PC-9 (cell line): ENCODE data around the gene IGFBP6.

ENCODE experiments used
- EZH2 ChIP-seq: fragments of 200-600 bp; sonication (generic); IDR thresholded peaks from 2 replicates; pipeline ENCODE4 v1.8.0; 2017; ENCODE audit warnings: antibody characterized with exemption, low read depth
- TF ChIP-seq, protein P1 (sequence below): fragments of 200-600 bp; sonication (generic); conservative IDR thresholded peaks from 2 replicates; pipeline ENCODE4 v1.6.1; 2017; ENCODE audit warnings: mixed run types, antibody characterized with exemption, mild to moderate bottlenecking, moderate library complexity

DNA sequence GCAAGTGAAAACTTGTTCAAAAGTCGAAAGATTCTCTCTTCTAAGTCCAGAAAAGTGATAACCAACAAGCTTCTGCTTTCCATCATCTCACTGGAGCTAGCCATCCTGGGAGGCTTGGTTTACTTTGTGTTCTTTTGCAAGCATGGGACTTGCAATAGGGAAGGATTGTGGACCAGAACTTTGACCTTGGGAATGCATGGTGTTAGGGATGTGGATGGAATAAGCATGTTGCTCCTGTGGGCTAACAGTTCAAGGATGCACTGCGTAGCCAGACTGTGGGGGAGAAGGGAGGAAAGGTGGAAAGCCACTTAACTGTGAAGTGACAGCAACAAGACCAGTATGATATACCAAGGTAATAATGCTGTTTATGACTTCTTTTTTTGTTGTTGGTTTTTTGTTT, 34.4 kb downstream of the IGFBP6 start:
- TF ChIP-seq, protein P1, sequence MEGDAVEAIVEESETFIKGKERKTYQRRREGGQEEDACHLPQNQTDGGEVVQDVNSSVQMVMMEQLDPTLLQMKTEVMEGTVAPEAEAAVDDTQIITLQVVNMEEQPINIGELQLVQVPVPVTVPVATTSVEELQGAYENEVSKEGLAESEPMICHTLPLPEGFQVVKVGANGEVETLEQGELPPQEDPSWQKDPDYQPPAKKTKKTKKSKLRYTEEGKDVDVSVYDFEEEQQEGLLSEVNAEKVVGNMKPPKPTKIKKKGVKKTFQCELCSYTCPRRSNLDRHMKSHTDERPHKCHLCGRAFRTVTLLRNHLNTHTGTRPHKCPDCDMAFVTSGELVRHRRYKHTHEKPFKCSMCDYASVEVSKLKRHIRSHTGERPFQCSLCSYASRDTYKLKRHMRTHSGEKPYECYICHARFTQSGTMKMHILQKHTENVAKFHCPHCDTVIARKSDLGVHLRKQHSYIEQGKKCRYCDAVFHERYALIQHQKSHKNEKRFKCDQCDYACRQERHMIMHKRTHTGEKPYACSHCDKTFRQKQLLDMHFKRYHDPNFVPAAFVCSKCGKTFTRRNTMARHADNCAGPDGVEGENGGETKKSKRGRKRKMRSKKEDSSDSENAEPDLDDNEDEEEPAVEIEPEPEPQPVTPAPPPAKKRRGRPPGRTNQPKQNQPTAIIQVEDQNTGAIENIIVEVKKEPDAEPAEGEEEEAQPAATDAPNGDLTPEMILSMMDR, result no peak
- no peak for TF ChIP-seq EZH2
